HuH-7.5 (cell line): ENCODE measurements around the gene PKD1.
"Not testable (repeated sequence)": the region's sequence is repeated elsewhere in the genome, so short reads cannot be mapped to it uniquely, and the experiment has no call there.

Source experiments
- DNase-seq: peaks from one replicate; pipeline ENCODE4 v3.0.0; 2011; ENCODE audit warnings: low spot score

The PKD1 gene

GRCh38 chr16:2124377-2124693, 11.4 kb downstream of the PKD1 start:
- DNase-seq = not testable (repeated sequence)

DNA sequence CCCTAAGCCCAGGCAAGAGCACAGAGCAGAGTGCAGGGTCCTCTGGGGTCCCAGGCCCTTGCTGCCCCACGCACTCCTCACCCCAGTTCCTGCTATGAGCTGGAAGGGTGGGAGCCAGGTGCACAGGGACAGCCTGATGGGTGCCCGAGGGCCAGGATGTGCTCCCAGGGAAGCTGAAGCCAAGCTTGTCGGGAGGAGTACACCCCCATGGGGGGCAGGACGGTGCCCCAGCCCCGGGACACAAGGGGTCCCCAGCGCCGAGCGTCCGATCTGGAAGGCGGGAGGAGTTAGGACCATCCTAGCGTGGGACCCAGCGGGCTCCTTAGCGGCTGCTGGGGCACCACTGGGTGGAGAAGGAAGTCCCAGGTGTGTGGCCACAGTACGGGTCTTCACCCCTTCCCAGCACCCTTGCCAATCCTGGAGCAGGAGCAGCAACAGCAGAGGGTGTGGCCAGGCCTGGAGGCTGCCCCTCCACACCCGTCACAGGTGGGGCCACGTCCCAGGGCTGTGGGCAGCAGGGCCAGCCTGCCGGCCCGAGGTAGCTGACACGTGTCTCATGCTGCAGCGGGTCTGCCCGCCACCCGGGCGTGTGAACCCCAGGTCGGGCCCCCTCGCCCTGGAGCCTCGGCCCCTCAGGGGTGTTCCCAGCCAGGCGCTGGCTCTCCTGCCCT, 11.9 kb downstream of the PKD1 start:
- DNase-seq = not testable (repeated sequence)

DNA sequence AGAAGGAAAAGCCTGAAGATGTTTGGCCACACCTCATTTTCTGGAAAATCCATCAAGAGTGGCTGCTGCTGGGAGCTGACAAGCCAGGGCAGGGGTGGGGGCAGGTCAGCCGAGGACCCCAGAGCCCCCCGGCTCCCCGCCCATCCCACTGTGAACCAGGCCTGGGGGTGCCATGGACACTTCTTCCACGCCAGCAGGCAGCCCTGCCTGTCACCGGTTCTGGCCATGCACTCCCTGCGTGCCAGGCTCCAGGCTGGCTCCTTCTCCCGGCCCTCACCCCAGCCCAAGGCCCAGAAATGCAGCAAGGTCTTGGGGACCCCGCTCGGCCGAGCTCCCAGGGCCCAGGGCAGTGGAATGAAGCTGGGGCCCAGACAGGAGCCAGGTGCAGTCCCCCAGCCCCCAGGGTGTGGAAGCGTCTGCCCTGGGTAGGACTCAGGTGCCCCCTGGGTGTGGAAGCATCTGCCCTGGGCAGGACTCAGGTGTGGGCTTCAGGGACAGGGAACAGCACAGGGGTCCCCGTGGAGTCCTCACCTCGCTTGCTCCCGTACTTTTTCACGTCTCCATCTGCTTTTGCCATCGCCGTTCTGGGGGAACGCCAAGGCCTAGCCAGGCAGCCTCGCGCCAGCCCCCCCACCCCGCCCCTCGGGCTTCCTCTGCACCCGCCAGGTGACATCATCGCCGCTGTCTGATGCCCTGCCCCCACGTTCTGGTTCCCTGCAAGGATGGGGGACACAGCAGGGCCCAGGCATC, 12.6 kb downstream of the PKD1 start:
- DNase-seq = not testable (repeated sequence)

GRCh38 chr16:2122429-2122828, 13.3 kb downstream of the PKD1 start:
- no peak for DNase-seq

- DNase-seq = no peak
Measured at GRCh38 chr16:2121853-2122252, 13.8 kb downstream of the PKD1 start.

GRCh38 chr16:2121325-2121724, 14.4 kb downstream of the PKD1 start:
- not testable (repeated sequence) for DNase-seq

GRCh38 chr16:2117960-2118722, 17.6 kb downstream of the PKD1 start:
- DNase-seq = not testable (repeated sequence)

- not testable (repeated sequence) for DNase-seq
Measured at GRCh38 chr16:2117341-2117740, 18.4 kb downstream of the PKD1 start.

DNA sequence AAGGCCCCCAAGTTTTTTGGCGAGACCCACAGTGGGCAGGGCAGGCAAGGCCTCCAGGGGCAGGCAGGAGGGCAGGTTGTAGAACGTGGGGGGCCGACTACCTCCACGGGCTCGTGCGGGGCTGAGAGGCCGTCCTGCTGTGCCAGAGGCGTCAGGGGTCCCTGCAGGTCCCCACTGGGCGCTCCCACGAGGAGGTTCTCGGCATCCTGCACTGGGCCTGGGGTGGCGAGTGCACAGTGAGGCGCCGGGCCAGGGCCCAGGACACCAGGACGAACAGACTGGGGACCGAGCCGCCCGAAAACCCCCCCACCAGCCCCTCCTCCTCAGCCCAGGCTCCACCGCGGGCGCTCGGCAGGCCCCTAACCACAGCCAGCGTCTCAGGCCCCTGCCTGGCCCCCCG, 19.3 kb downstream of the PKD1 start:
- not testable (repeated sequence) for DNase-seq

DNA sequence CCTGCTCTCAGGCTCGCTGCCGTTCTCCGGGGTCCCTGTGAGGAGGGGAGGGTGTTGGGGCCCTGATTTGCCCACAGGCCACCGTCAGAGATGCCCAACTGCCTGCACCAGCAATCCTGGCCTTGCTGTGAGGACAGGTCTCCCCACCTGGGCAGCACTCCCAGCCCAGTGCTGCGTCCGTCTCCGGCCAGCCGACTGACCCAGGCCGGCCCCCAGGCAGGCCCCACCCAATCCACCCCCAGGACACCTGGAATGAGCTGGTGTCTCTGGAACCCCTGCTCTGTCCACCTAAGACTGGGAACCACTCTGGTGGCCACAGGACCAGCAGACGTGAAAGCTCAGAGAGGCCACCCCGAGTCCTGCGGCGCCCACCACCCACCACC, 20.1 kb downstream of the PKD1 start:
- no peak for DNase-seq

DNA sequence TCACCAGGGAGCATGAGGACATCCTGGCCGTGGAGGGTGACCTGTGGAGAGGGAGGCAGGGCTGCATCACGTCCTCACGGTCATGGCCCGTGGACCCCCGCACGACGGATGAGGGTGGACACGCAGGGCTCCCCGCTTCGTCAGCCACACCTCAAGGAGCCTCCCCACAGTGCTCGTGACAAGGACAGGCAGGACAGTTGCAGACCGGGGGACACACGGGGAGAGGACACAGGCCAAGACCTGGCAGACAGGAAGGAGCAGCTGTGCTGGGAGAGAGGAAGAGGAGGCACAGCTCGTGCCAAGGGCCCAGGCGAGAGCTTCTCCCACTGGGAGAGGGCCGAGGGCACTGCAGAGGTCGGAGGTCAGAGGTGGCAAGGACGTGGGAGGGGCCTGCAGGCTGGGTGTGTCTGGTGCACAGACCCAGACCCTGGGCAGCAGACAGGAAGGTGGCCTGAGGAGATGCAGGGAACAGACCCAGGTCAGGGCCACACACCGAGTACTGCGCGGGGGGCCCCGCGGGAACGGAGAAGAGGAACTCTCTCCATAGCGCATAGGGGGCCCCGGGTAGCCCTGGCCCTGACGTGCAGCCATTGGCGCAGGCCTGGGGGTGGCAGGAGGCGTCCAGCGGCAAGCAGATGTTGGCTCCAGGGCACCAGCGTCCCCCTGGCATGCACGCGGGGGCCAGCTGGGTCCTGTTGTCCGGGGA, 20.7 kb downstream of the PKD1 start:
- not testable (repeated sequence) for DNase-seq

DNA sequence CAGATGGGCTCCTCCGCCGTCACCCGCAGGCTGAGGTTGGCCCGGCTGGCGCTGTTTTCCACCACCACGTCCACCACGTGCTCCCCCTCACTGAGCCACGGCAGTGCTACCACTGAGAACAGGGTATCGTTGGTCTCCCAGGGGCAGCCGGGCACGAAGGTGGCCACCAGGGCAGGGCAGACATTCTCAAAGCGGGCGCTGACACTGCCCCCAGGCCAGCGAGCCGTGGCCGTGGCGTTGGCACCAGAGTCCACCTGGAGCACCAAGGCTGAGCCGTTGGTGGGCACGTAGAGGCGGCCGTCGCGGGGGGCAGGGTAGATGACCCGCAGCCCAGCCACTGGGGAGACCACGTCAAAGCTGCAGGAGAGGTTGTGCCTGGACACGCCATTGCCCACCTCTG, 21.5 kb downstream of the PKD1 start:
- DNase-seq = not testable (repeated sequence)

DNA sequence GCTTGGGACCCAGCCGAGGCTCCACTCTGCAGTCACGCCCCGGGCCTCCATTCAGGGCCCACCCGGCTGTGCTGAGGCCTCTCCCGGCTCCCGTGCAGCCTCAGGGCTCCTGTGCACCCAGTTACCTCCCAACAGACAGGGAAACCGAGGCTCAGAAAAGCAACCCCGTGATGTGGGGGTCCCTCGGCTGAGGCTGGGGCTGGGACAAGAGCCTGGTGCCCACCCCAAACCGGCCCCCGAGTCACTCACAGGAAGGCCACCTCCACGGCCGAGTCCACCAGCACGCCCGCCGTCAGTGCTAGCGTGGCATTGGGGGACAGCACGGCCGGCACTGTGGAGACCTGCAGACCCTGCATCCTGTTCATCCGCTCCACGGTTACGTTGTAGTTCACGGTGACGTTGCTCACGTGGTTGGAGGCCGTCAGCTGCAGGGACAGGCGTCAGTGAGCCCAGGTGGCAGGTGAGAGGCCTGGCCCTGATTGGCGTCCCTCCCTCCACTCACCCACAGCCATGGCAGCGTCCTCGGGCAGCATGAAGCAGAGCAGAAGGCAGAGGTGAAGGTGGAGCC, 23.1 kb downstream of the PKD1 start:
- not testable (repeated sequence) for DNase-seq

GRCh38 chr16:2111412-2112335, 24.0 kb downstream of the PKD1 start:
- not testable (repeated sequence) for DNase-seq

DNA sequence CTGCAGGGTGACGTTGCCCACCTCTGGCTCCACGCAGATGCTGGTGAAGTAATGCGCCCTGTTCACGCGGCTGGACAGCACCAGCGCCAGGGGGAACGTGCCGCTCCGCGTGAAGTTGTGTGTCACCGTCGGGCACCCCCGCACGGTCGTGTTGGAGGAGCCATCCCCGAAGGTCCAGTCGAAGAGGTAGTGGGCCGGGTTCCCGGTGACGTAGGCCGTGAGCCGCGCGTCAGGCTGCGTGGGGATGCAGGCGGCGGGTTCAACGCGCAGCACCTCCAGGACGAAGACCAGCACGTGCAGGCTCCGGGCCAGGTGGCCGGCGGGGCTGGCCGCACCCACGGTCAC, 24.7 kb downstream of the PKD1 start:
- DNase-seq = not testable (repeated sequence)

- DNase-seq = not testable (repeated sequence)
Measured at GRCh38 chr16:2110332-2111008, 25.2 kb downstream of the PKD1 start.

DNA sequence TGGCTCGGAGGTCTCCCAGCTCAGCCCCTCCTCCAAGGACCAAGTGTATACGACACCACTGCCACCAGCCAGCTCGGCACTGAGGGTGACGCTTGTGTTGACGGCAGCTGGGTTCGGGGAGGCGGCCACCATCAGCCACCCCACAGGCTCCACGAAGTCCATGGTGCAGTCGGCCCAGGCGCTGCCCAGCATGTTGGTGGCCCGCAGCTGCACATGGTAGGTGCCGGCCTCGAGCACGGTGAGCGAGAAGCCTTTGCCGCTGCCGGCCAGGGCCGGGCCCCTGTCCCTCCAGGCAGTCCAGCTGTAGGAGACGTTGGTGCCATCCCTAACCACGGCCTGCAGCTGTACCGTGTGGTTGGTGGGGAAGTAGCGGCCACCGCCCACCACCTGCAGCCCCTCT, 25.8 kb downstream of the PKD1 start:
- not testable (repeated sequence) for DNase-seq

- DNase-seq = not testable (repeated sequence)
Measured at GRCh38 chr16:2109271-2109580, 26.5 kb downstream of the PKD1 start.

DNA sequence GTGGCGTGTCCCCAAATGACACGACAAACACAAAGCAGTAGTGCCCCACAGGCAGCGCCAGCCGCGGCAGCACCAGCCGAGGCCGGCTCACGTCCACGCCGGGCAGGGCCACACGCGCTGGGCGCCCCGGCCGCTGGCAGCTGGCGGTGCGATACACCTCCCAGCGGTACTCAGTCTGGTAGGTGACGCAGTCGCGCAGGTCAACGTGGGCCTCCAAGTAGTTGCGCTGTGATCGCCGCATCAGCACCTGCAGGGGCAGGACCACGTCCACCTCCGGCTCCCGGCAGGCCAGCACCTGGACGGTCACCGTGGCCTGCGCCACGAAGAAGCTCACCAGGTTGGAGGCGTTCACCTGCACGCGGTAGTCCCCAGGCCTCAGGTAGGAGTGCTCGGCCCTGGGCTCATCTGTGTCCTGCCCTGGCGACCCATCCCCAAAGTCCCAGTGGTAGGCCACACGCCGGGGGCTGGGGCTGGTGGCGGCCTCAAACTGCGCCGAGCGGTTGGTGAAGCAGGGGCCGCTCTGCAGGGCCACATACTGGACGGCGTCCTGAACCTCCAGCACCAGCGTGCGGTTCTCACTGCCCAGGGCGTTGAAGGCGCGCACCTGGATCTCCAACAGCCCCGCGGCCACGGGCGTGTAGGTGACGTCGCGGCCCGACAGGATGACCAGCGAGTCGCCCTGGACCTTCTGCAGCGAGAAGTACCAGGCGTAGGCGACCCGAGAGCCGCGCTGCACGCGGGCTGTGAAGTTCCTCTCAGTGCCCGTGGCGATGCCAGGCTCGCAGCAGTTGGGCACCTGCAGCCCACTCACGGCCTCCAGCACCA, 27.0 kb downstream of the PKD1 start:
- DNase-seq = not testable (repeated sequence)

DNA sequence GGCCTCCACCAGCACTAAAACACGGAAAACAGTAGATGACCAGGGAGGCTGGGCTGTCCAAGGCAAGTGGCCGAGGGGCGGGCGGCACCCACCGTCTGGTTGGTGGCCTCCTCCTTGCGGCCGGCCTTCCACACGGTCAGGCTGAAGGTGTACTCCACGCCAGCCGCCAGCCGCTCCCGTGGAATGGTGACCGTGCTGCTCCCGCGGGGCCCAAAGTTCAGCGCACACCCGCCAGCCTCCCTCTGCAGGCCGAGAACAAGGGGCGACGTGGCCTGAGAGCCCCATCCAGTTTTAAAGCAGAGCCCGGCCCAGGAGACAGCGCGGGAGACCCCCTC, 27.9 kb downstream of the PKD1 start:
- DNase-seq = not testable (repeated sequence)
